T follicular helper cell (primary cell): ENCODE results near the gene PCDH18.
"Not testable (repeated sequence)": the region's sequence is repeated elsewhere in the genome, so short reads cannot be mapped to it uniquely, and the experiment has no call there.

Experiments
- DNase-seq: peaks from one replicate; pipeline ENCODE4 v3.0.0-alpha.2; 2020; ENCODE audit warnings: low read depth
- total RNA-seq, 2 experiments: gene quantifications; one replicate each; lab custom pipeline; 2026; lab: John Stamatoyannopoulos, UW

Gene PCDH18, protein sequence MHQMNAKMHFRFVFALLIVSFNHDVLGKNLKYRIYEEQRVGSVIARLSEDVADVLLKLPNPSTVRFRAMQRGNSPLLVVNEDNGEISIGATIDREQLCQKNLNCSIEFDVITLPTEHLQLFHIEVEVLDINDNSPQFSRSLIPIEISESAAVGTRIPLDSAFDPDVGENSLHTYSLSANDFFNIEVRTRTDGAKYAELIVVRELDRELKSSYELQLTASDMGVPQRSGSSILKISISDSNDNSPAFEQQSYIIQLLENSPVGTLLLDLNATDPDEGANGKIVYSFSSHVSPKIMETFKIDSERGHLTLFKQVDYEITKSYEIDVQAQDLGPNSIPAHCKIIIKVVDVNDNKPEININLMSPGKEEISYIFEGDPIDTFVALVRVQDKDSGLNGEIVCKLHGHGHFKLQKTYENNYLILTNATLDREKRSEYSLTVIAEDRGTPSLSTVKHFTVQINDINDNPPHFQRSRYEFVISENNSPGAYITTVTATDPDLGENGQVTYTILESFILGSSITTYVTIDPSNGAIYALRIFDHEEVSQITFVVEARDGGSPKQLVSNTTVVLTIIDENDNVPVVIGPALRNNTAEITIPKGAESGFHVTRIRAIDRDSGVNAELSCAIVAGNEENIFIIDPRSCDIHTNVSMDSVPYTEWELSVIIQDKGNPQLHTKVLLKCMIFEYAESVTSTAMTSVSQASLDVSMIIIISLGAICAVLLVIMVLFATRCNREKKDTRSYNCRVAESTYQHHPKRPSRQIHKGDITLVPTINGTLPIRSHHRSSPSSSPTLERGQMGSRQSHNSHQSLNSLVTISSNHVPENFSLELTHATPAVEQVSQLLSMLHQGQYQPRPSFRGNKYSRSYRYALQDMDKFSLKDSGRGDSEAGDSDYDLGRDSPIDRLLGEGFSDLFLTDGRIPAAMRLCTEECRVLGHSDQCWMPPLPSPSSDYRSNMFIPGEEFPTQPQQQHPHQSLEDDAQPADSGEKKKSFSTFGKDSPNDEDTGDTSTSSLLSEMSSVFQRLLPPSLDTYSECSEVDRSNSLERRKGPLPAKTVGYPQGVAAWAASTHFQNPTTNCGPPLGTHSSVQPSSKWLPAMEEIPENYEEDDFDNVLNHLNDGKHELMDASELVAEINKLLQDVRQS
- 0.12 to 0.13 reads per million in 2 experiments for total RNA-seq

DNA sequence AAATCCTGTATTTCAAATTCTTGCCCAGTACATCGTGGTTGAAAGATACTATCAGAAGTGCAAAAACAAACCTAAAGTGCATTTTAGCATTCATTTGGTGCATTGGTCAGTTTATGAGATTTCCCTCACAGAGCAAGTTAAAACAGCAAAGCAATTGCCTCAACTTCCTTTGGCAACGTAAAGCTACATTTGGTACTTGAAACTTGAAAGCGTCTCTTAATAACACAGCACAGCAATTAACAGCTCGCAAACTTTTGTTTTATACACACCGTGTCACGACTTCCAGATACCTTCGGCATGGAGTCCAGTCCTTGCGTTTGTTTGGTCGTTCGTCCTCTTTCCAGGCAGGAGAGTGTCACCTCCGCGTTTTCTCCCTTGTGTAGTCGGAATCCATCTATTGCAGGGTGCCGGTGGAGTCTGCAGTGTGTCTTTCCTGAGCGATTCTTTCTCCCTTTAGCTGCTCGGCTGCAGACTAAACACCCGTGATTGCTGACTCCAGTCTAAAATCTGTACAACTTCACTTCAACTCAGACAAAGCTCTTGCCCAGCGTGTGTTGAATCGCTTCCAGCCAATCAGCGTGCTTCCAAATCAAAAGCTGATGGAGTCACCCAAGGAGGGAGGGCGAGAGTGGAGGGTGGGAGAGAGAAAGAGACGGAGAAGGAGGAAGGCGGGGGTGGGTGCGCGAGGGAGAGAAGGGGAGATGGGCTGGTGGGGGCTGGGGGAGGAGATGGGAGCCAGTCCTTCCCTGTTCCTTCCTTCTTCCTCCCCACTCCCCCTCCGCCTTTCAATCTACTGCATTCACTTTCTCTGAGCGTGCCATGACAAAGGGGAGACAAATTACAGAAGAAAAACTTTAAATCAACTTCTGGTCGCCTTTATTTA lies at the start of gene PCDH18:
PCDH18 (minus strand) TSS at position 509 of the 883 bp plus-strand sequence; CDS start at position 103, 406 bp downstream.
- DNase-seq, result no peak

DNA sequence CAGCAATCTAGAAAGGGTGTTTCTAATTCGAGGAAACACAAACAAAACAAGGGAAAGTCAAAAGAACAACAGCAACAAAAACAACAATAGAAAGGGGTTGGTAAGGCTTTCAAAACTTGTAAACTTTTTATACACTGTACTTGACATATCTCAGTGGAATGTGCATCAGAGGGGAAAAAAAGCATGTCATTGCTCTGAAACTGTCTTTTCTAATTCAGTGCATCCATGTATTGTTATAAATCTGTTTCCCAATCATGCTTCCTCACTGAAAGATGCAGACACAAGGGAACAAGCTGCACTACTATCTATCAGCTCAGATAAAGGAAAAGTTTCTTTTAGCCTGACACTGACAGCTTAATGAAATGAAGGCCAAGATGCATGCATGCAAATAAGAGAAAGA lies 44.2 kb upstream of the PCDH18 start:
- DNase-seq, result no peak

DNA sequence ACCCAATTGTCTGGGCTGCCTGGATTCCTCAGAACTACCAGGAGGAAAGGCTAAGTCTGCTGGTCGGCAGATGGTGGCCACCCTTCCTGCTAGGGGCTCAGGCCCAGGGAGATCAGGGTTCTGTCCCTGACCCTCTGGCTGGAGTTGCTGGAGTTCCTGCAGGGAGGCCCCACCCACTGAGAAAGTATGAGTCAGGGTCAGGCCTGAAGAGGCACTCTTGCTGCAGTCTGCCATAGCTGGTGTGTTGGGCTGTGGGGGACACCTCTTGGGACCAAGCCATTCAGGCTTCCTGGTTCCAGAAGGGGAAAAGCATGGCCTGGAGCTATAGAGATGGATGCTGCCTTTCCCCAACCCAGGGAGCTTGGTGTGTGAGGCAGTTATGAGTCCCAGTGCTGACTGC lies 40.4 kb upstream of the PCDH18 start:
- no peak for DNase-seq

DNA sequence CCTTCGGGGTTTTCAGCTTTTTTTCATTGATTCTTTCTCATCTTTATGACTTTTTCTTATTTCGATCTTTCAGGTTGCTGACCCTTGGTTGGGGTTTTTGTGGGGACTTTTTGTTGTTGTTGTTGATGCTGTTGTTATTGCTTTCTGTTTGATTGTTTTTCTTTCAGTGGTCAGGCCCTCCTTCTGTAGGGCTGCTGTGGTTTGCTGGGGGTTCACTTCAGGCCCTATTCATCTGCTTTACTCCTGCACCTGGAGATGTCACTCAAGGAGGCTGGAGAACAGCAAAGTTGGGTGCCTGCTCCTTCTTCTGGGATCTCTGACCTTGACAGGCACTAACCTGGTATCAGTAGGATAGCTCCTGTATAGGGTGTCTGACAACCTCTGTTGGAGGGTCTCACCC lies 39.9 kb upstream of the PCDH18 start:
- DNase-seq, result no peak

DNA sequence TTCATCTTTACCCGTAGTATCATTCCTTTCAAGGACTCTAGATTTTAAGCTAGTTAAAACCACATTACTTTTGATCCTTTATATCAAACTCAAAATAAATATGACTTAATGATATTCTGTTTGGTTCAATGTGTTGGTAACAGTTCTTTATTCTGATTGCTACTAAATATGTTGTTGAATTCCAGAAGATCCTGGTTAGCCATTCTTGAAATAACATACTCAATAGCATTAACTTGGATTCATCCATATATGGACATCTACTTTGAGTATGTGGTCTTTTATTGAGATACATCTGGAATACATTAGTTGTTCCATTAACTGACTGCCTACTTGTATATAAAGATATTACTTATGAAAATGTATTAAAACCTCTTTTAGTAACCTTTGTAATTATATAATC lies 27.5 kb upstream of the PCDH18 start:
- DNase-seq, result no peak

DNA sequence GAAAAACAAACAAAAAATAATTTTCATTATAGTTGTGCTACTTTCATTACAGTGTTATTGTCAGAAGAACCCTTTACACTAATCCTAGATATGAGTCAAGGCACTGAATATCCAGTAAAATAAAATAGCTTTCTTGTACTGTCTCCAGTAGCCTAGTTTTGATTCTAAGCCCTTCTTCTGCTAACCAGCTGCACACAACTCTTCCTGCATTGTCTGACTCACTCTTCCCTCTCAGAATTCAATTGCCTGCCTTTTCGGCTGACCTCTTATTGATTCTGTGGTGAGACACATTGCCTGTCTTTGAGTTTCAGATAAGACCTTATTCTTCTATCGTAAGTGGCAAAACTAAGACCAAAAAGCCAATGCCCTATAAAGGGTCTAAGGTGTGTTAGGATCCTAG lies 26.7 kb upstream of the PCDH18 start:
- DNase-seq, result no peak

DNA sequence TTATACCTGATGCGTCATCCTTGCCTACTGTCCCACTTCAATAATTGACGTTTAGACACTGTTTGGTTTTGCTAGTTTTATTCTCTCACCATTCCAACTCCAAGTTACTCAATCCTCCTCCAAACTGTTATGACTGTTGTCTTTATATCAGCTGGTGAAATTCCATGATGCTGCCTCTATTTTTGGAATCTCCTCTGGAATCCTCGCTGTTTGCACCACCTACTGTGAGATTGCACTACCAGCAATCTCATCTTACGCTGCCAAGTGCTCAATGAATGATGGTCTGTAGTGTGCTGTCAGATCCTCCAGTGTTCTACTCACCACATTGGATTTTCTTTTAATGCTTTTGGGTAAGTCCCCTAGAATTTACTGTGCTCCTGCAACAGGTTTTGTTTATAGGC lies 13.2 kb upstream of the PCDH18 start:
- DNase-seq, result no peak

DNA sequence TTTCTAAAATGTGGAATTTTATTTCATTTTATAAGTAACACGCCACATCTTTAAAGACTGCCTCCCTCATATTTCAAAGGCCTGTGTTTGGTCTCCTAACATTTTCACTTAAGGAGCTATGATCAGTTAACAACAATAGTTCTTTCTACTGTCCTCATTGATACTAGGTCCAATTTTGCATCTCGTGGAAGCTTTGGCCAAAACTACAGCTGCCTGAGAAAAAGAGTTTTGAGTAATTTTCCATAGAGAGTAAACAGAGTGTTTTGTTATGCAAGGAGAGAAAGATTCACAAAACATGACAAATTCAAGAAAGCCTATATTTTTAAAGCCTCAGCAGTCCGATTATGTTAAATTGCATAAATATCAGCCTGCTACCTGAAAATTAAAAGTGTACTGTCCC lies 11.4 kb upstream of the PCDH18 start:
- no peak for DNase-seq

DNA sequence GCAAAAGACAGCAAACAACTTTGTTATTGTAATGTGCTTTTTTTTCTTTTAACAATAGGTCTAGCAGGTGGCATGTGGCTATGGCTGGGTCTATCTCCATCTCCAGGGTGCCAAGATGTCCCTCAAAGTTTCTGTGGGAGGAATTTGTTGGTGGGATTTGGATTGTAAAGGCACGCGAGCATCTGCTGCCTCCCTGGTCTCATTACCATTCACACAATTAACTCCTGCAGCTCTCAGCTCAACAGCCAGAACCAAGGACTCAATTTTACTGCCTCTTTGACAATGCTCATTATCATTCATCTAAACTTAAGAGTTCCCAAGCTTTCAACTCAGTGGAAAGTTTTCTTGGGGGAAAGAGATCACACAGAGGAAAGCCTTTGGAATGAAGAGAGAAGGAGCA lies 10.9 kb upstream of the PCDH18 start:
- no peak for DNase-seq

DNA sequence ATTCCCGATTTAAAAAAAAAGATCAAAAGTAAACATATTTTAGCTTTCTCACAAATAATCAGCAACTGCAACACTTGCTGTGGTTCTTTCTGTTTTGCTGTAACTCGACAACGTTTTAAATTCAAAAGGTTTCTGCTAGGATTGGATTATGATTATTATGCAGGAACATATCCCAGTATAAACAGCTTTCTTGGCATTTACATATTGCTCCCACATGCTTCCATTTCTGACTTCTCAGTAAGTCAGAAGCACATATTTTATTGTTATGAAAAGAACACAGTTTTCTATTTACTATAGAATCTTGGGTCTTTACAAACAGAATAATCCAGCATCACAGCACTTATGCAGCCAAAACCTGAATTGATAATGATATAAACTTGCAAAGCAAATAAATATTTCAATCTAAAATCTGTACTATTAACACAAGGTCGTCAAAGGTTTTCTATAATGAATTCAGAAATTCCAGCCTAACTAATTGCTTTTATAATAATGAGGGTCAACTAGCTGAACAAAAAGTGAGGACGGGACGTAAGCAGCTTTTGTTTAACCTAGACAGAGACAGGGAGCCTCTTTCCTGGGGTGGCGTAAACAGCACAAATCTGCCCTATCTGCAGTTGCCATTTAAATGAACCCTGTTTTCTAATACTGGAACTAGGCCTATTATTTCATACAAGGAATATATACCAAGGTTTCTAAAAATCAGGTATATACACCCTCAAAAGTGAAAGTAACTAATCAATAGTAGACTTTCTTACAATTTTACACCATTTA lies 9.8 kb upstream of the PCDH18 start:
- no peak for DNase-seq

DNA sequence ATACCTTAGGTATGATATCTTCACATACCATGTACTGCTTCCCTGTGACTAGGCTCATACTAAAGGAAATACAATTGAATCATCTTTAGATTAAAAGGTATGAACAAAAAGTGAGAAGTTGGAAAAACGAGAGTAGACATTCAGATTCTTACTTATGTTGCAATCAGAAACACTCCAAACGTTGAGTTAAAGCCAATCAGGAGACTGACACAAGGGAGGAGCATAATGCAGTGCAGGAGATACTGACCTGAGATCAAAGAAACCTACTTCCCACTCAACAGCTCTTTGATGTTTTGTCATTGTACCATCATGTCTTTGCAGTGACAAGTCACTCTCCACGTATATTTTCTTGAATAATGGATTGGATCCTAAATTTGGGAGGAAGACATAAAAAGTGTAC lies 8.9 kb upstream of the PCDH18 start:
- no peak for DNase-seq

DNA sequence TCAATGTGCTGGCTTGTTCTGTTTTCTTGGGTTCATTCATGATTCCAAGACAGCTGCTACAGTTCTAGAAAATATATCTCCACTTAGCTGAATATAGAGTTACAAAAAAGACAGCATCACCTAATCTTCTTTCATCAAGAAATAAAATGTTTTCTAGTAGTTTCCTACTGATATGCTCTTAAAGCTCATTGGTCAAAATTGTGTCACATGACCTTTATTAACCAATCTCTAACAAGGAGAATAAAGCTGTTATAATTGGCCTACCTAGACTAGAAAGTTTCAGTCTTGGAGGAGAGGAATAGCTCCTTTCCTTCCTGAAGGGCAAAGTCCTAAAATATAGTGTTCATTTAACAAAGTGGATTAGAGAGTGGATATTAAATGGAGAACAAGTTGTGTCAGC lies 8.1 kb upstream of the PCDH18 start:
- DNase-seq, result no peak

DNA sequence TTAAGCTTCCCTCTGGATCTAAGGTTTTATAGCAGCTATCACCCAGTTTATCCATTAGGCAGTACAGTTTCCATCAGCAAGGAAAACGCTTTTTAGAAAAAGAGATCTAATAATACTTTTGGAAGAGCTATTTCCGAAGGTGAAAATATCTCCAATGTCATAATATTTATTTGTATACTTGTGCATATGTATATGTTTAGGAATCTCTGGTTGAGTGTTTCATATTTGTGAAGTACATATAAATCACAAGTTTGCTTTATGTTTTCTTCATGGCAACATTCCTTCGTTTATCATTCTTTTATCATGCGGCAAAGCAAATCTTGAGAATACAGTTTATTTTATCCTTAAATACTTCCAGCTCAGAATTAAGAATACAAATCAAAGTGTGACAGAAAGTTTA lies 6.2 kb upstream of the PCDH18 start:
- no peak for DNase-seq

DNA sequence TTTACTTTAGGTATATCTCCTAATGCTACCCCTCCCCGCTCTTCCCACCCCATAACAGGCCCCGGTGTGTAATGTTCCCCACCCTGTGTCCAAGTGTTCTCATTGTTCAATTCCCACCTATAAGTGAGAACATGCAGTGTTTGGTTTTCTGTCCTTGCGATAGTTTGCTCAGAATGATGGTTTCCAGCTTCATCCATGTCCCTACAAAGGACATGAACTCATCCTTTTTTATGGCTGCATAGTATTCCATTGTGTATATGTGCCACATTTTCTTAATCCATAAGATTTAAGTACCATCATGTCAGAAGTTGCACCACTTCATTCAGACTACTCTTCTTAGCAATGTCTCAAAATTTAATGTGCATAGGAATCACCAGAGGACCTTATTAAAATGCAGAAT lies 5.5 kb upstream of the PCDH18 start:
- not testable (repeated sequence) for DNase-seq

DNA sequence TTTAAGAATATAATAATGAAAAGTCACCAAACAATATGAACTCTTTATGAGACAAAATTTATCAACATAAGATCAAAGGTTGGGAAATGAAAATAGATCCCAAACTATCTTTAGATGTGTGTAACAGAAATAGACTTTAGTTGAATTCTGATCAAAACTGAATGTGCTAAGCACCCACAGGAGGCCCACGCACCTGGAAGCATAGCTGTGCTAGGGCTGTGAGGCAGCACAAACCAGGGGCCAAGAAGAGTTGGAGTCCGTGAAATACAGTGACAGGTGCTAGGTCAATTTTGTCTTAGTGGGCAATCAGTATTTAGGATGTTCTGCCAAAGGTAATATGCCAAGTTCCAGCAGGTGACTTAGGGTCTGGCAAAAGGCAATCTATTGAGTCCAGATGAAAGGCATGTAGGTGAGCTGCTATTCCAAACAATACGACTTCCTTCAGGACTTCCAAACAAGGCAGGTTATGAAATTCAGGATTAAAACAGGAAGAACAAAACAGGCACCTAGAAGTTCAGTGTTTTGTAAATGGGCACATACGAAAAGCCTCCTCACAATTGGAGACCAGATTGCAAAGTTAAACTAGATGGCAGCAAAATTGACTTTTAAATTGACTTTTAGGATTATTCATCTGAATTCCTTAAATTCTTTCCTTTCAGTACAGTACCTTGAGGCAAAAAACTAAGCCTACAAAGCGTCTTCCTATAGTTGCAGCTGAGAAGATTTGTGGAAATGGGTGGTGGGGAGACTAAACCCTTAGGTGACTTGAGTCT lies 4.7 kb upstream of the PCDH18 start:
- no peak for DNase-seq

DNA sequence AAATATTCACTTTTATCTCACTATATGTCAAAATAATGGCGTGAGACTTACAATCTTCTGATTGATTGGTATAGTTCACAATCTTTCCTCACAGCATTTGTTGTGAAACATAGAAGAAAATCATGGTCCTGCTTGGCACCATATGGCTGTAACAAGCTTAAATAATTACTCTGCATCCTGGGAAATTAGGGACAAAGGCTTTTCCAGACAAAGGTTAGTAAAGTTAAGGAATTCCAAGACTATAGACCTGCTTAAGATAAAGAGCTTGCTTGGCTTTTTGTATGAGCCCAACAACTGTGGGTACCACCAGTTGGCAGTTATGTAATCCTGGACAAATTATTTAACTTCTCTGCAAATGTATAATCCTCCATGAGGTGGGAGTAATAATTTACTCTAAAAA lies 3.4 kb upstream of the PCDH18 start:
- no peak for DNase-seq

DNA sequence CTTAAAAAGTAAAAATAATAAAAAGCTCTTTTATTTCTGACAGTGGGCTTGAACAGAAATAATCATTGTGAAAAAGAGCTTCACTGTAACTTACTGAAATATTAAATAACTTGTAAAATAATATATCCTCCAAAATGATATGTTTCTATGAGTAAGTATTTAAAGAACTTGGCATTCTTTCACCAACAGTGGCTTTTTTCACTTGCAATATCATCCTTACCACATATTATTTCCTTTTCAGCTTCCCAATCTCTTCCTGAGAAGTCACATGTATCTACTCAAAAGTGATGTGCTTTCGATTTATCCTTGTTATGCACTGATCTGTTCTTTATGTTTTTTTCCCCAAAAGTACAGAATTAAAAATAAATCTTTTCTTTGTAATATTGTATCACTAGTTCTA lies 2.2 kb upstream of the PCDH18 start:
- DNase-seq, result no peak

DNA sequence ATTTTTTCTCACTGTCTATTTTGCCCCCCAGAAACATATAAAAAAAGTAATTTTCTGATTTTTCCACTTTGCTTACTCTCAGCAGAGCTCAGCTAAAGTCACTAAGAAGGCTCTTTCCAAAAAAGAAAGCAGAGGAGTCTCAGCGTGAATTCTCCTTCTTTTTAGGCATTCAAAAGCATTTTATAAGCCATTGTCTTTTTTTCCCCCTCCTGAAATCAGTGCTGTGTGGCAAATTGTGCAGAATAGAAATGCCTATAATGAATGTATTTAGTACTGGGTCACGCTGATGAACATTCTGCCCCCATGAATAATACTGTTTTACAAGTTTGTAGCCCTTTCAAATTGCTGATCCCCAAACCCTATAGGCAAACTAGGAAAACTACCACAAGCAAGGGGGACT lies 1.6 kb upstream of the PCDH18 start:
- DNase-seq, result no peak

DNA sequence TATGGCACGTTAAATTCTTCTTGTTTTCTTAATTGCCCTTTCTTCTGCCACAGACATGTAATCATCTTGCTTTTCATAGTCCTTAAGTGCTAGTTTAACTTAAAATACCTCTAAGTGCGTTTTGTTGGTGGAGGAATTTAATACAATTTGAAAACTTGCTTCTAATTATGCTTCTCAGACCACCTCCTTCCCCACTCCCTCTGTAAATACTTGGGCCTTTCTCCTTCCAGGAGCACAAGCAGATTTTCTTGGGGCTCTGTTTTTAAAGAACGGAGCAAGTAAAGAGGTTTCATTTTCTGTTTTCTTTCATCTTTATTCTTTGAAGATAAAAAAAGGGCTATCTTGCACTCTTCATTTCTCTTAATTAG lies 559 bp upstream of the PCDH18 start:
- DNase-seq, result no peak
